ENCODE results near the gene TMEM50A. TPM values are rescaled to one million over a fixed set of nuclear protein-coding genes. Genes with fewer than 3 reads are reported as not detected.
"Not testable (repeated sequence)": the region's sequence is repeated elsewhere in the genome, so short reads cannot be mapped to it uniquely, and the experiment has no call there.

The TMEM50A gene
- total RNA-seq, 1 experiment from 2014 or later, result 90.5 TPM

- intact Hi-C loops (cut with micrococcal nuclease); H2AFZ ChIP-seq (ENCODE audit: low read length); H3K9me2 ChIP-seq (replicated peaks; ENCODE audit: low read length); CTCF ChIA-PET; H3K4me1 ChIP-seq (ENCODE audit: insufficient read depth, low read length); H3K36me3 ChIP-seq (ENCODE audit: low read depth, low read length); H3K9ac ChIP-seq (ENCODE audit: low read length); H3K4me2 ChIP-seq (ENCODE audit: low read length); H3K4me3 ChIP-seq (ENCODE audit: low read length); H3K27ac ChIP-seq (ENCODE audit: low read length); H3K79me2 ChIP-seq (ENCODE audit: low read length); DNase-seq; ATAC-seq; H4K20me1 ChIP-seq (ENCODE audit: low read length); POLR2A ChIA-PET (ENCODE audit: unreplicated experiment); H3K9me3 ChIP-seq (ENCODE audit: low read length); H3F3A ChIP-seq (ENCODE audit: low read length, unreplicated experiment); H3K27me3 ChIP-seq (ENCODE audit: low read length); BruUV-seq (replicated peaks): not testable (repeated sequence)
Measured at GRCh38 chr1:25296501-25296900, 41.6 kb upstream of the TMEM50A start.

GRCh38 chr1:25300729-25301128 lies 37.4 kb upstream of the TMEM50A start:
- H3K79me2 ChIP-seq (ENCODE audit: low read length); ATAC-seq: not testable (repeated sequence)

GRCh38 chr1:25302330-25302729 lies 35.8 kb upstream of the TMEM50A start:
- H3K9ac ChIP-seq (ENCODE audit: low read length); H3K27me3 ChIP-seq (ENCODE audit: low read length); BruUV-seq (replicated peaks); H3K79me2 ChIP-seq (ENCODE audit: low read length); H3K4me2 ChIP-seq (ENCODE audit: low read length); CTCF ChIA-PET; H4K20me1 ChIP-seq (ENCODE audit: low read length); H3K27ac ChIP-seq (ENCODE audit: low read length); POLR2A ChIA-PET (ENCODE audit: unreplicated experiment); H3K4me1 ChIP-seq (ENCODE audit: insufficient read depth, low read length); intact Hi-C loops (cut with micrococcal nuclease); H2AFZ ChIP-seq (ENCODE audit: low read length); H3K9me2 ChIP-seq (replicated peaks; ENCODE audit: low read length); H3K4me3 ChIP-seq (ENCODE audit: low read length); H3K9me3 ChIP-seq (ENCODE audit: low read length); H3F3A ChIP-seq (ENCODE audit: low read length, unreplicated experiment); ATAC-seq; H3K36me3 ChIP-seq (ENCODE audit: low read depth, low read length); DNase-seq: not testable (repeated sequence)

More at GRCh38 chr1:25300729-25301128, 37.4 kb upstream of the TMEM50A start:
- DNase-seq; H4K20me1 ChIP-seq (ENCODE audit: low read length); H3K27ac ChIP-seq (ENCODE audit: low read length); H3K4me3 ChIP-seq (ENCODE audit: low read length); CTCF ChIA-PET; H2AFZ ChIP-seq (ENCODE audit: low read length); H3F3A ChIP-seq (ENCODE audit: low read length, unreplicated experiment); H3K9me3 ChIP-seq (ENCODE audit: low read length); H3K9me2 ChIP-seq (replicated peaks; ENCODE audit: low read length); H3K27me3 ChIP-seq (ENCODE audit: low read length); POLR2A ChIA-PET (ENCODE audit: unreplicated experiment); intact Hi-C loops (cut with micrococcal nuclease); H3K4me1 ChIP-seq (ENCODE audit: insufficient read depth, low read length); BruUV-seq (replicated peaks); H3K9ac ChIP-seq (ENCODE audit: low read length); H3K36me3 ChIP-seq (ENCODE audit: low read depth, low read length); H3K4me2 ChIP-seq (ENCODE audit: low read length): not testable (repeated sequence)

GRCh38 chr1:25304936-25305335 lies 33.2 kb upstream of the TMEM50A start:
- H3K36me3 ChIP-seq (ENCODE audit: low read depth, low read length); H3K27me3 ChIP-seq (ENCODE audit: low read length); intact Hi-C loops (cut with micrococcal nuclease); H3K9ac ChIP-seq (ENCODE audit: low read length); H3K9me3 ChIP-seq (ENCODE audit: low read length); H3K4me2 ChIP-seq (ENCODE audit: low read length); H3F3A ChIP-seq (ENCODE audit: low read length, unreplicated experiment); H3K27ac ChIP-seq (ENCODE audit: low read length); DNase-seq; H3K79me2 ChIP-seq (ENCODE audit: low read length); H2AFZ ChIP-seq (ENCODE audit: low read length); CTCF ChIA-PET; H4K20me1 ChIP-seq (ENCODE audit: low read length); H3K9me2 ChIP-seq (replicated peaks; ENCODE audit: low read length); H3K4me3 ChIP-seq (ENCODE audit: low read length); ATAC-seq; POLR2A ChIA-PET (ENCODE audit: unreplicated experiment); BruUV-seq (replicated peaks); H3K4me1 ChIP-seq (ENCODE audit: insufficient read depth, low read length): not testable (repeated sequence)

- H3K4me3 ChIP-seq (ENCODE audit: low read length); BruUV-seq (replicated peaks); H3K4me2 ChIP-seq (ENCODE audit: low read length); H3K79me2 ChIP-seq (ENCODE audit: low read length); H3K27me3 ChIP-seq (ENCODE audit: low read length); H4K20me1 ChIP-seq (ENCODE audit: low read length); intact Hi-C loops (cut with micrococcal nuclease); H3K9me3 ChIP-seq (ENCODE audit: low read length); DNase-seq; POLR2A ChIA-PET (ENCODE audit: unreplicated experiment); H3K9ac ChIP-seq (ENCODE audit: low read length); ATAC-seq; H2AFZ ChIP-seq (ENCODE audit: low read length); H3K36me3 ChIP-seq (ENCODE audit: low read depth, low read length); H3K4me1 ChIP-seq (ENCODE audit: insufficient read depth, low read length); H3K9me2 ChIP-seq (replicated peaks; ENCODE audit: low read length); H3K27ac ChIP-seq (ENCODE audit: low read length); H3F3A ChIP-seq (ENCODE audit: low read length, unreplicated experiment); CTCF ChIA-PET: not testable (repeated sequence)
Measured at GRCh38 chr1:25308168-25308567, 30.0 kb upstream of the TMEM50A start.

GRCh38 chr1:25309085-25309484 lies 29.0 kb upstream of the TMEM50A start:
- H3K79me2 ChIP-seq (ENCODE audit: low read length); H3K4me3 ChIP-seq (ENCODE audit: low read length); H3K9me2 ChIP-seq (replicated peaks; ENCODE audit: low read length); H3K27me3 ChIP-seq (ENCODE audit: low read length); H3K4me2 ChIP-seq (ENCODE audit: low read length); H3K9me3 ChIP-seq (ENCODE audit: low read length); intact Hi-C loops (cut with micrococcal nuclease); ATAC-seq; H4K20me1 ChIP-seq (ENCODE audit: low read length); CTCF ChIA-PET; POLR2A ChIA-PET (ENCODE audit: unreplicated experiment); H3K9ac ChIP-seq (ENCODE audit: low read length); H3K4me1 ChIP-seq (ENCODE audit: insufficient read depth, low read length); H2AFZ ChIP-seq (ENCODE audit: low read length); H3K36me3 ChIP-seq (ENCODE audit: low read depth, low read length); BruUV-seq (replicated peaks); H3F3A ChIP-seq (ENCODE audit: low read length, unreplicated experiment); DNase-seq; H3K27ac ChIP-seq (ENCODE audit: low read length): not testable (repeated sequence)

- H3K79me2 ChIP-seq (ENCODE audit: low read length); H3F3A ChIP-seq (ENCODE audit: low read length, unreplicated experiment); H3K9me2 ChIP-seq (replicated peaks; ENCODE audit: low read length); H2AFZ ChIP-seq (ENCODE audit: low read length); H3K27ac ChIP-seq (ENCODE audit: low read length); DNase-seq; H3K4me3 ChIP-seq (ENCODE audit: low read length); H3K27me3 ChIP-seq (ENCODE audit: low read length); BruUV-seq (replicated peaks); H4K20me1 ChIP-seq (ENCODE audit: low read length); H3K36me3 ChIP-seq (ENCODE audit: low read depth, low read length); intact Hi-C loops (cut with micrococcal nuclease); POLR2A ChIA-PET (ENCODE audit: unreplicated experiment); H3K4me2 ChIP-seq (ENCODE audit: low read length); H3K9ac ChIP-seq (ENCODE audit: low read length); H3K4me1 ChIP-seq (ENCODE audit: insufficient read depth, low read length); H3K9me3 ChIP-seq (ENCODE audit: low read length); CTCF ChIA-PET; ATAC-seq: not testable (repeated sequence)
Measured at GRCh38 chr1:25309486-25309885, 28.6 kb upstream of the TMEM50A start.

All from PC-3 (cell line).